GM19328 (cell line): ENCODE results near the gene RAB4B.
"Not testable (repeated sequence)": the region's sequence is repeated elsewhere in the genome, so short reads cannot be mapped to it uniquely, and the experiment has no call there.

ENCODE experiments used
- ATAC-seq: cut with Tn5 transposase; IDR thresholded peaks from one replicate; pipeline ENCODE4 v1.9.1; 2021; ENCODE audit warnings: mild to moderate bottlenecking, moderate library complexity; ENCODE audit not compliant: unreplicated experiment

The RAB4B gene

DNA sequence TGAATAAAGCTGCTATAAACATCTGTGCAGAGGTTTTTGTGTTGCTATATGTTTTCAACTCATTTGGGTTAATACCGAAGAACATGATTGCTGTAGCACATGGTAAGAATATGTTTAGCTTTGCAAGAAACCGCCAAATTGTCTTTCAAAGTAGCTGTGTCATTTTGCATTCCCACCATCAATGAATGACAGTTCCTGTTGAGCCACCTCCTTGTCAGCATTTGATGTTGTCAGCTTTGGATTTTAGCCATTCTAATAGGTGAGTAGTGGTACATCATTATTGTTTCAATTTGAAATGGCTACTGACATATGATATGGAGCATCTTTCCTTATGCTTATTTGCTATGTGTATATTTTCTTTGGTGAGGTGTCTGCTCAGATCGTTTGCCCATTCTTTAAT is 64.0 kb downstream of the RAB4B start:
- not testable (repeated sequence) for ATAC-seq

GRCh38 chr19:40842997-40843652 is 65.1 kb downstream of the RAB4B start:
- ATAC-seq = not testable (repeated sequence)

DNA sequence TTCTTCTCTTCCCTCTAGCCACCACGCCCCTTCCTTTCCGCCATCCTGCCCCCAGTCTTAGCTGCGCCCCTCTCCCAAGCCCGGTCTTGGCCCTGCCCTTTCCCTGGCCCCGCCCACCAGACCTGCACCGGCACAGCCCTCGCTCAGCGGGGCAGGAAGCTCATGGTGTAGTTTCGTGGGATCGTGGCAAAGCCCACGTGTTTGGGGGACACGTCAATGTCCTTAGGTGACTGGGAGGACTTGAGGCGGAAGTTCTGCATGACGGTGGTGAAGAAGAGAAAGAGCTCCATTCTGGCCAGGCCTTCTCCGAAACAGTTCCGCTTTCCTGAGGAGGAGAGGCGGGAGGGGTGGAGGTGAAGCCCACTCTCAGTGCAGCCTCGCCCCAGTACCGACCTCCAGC is 65.6 kb downstream of the RAB4B start:
- not testable (repeated sequence) for ATAC-seq
